GM18519 (cell line): ENCODE results near the gene IL13.
"Not testable (repeated sequence)": the region's sequence is repeated elsewhere in the genome, so short reads cannot be mapped to it uniquely, and the experiment has no call there.

Source experiments
- ATAC-seq: cut with Tn5 transposase; IDR thresholded peaks from one replicate; pipeline ENCODE4 v1.9.1; 2021; ENCODE audit warnings: mild to moderate bottlenecking, moderate library complexity; ENCODE audit not compliant: unreplicated experiment, low FRiP score

The IL13 gene

GRCh38 chr5:132687995-132688394 lies 30.0 kb downstream of the IL13 start:
- no peak for ATAC-seq

GRCh38 chr5:132688536-132689339 lies 30.8 kb downstream of the IL13 start:
- ATAC-seq: no peak

GRCh38 chr5:132689513-132689912 lies 31.5 kb downstream of the IL13 start:
- ATAC-seq: no peak

GRCh38 chr5:132690156-132690555 lies 32.2 kb downstream of the IL13 start:
- no peak for ATAC-seq

GRCh38 chr5:132691755-132692631 lies 34.0 kb downstream of the IL13 start:
- not testable (repeated sequence) for ATAC-seq

GRCh38 chr5:132692632-132692967 lies 34.6 kb downstream of the IL13 start:
- no peak for ATAC-seq

- no peak for ATAC-seq
These were observed 38.0 kb downstream of the IL13 start for GRCh38 chr5:132695956-132696355.

- ATAC-seq: no peak
These were observed 46.9 kb downstream of the IL13 start for GRCh38 chr5:132704875-132705274.

GRCh38 chr5:132708645-132709044 lies 50.7 kb downstream of the IL13 start:
- no peak for ATAC-seq
